ENCODE data around the gene CDK14.

DNA sequence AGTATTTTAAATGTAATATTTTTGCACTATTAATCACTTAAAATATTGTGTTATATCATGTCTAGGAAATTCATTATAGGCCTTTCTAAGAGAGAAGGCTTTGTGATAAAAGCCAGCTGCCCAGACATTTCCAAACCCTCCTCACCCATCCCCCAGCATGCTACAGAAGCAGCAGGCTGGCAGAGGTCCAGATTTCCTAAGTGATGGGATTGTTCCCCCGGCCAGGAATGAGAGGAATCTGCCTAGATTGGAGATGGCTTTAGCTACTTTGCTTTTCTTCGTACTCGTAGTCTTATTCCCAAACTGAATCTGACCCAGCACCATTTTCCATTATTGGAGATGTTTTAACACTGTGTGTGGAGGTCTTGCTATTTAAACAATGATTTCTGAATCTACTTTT, 29.4 kb downstream of the CDK14 start:
- TF ChIP-seq, protein P1, sequence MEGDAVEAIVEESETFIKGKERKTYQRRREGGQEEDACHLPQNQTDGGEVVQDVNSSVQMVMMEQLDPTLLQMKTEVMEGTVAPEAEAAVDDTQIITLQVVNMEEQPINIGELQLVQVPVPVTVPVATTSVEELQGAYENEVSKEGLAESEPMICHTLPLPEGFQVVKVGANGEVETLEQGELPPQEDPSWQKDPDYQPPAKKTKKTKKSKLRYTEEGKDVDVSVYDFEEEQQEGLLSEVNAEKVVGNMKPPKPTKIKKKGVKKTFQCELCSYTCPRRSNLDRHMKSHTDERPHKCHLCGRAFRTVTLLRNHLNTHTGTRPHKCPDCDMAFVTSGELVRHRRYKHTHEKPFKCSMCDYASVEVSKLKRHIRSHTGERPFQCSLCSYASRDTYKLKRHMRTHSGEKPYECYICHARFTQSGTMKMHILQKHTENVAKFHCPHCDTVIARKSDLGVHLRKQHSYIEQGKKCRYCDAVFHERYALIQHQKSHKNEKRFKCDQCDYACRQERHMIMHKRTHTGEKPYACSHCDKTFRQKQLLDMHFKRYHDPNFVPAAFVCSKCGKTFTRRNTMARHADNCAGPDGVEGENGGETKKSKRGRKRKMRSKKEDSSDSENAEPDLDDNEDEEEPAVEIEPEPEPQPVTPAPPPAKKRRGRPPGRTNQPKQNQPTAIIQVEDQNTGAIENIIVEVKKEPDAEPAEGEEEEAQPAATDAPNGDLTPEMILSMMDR (IDR thresholded peaks at IDR 0.05): no peak
- no peak for TF ChIP-seq POLR2A (IDR thresholded peaks at IDR 0.05)

Data from heart left ventricle (tissue), 13 donors.